HEK293T (cell line): ENCODE results near the gene SLX1A.
"Not testable (repeated sequence)": the region's sequence is repeated elsewhere in the genome, so short reads cannot be mapped to it uniquely, and the experiment has no call there.

Experiments
- ARNT ChIP-seq: fragments of 450-650 bp; IDR thresholded peaks from 2 replicates; pipeline ENCODE4 v1.6.1; 2017; ENCODE audit warnings: mild to moderate bottlenecking
- TF ChIP-seq, protein P1 (sequence below): fragments of 450-650 bp; IDR thresholded peaks from 2 replicates; pipeline ENCODE4 v1.6.1; 2016

- TF ChIP-seq, protein P1, sequence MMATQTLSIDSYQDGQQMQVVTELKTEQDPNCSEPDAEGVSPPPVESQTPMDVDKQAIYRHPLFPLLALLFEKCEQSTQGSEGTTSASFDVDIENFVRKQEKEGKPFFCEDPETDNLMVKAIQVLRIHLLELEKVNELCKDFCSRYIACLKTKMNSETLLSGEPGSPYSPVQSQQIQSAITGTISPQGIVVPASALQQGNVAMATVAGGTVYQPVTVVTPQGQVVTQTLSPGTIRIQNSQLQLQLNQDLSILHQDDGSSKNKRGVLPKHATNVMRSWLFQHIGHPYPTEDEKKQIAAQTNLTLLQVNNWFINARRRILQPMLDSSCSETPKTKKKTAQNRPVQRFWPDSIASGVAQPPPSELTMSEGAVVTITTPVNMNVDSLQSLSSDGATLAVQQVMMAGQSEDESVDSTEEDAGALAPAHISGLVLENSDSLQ: not testable (repeated sequence)
- TF ChIP-seq ARNT: not testable (repeated sequence)
Observed at GRCh38 chr16:30193615-30194014, at the start of gene SLX1A, which contains the start of gene BOLA2B.
